ENCODE data around the gene SAMD1.

The SAMD1 gene

DNA sequence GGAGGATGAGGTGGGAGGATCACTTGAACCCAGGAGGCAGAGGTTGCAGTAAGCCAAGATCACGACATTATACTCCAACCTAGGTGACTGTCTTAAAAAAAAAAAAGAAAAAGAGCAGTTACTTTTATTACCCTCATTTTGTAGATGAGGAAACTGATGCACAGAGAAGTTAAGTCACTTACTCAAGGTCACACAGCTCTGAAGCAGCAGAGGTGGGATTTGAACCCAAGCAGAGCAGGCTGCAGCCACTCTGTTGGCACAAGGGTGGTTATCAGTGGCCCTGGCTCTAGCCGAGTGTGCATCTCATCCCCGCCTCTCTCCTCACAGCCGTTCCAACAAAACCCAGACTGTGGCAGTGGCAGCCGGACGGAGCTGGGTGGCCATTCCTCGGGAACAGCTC is 51.4 kb downstream of the SAMD1 start:
- no peak overlapping the region for H3K4me2 ChIP-seq
- H3K9me3 ChIP-seq (replicated peaks in 1 of 11): no peaks in the 10 kb centered on the region
- H3K27me3 ChIP-seq: no peaks in the 10 kb centered on the region
- H4K20me1 ChIP-seq: peaks cover 0 to 6% (median 0%) of the 10 kb centered on the region in 11 experiments; a peak in 1 of 22 replicates
- H3K36me3 ChIP-seq: peaks cover 0 to 44% (median 3%) of the 10 kb centered on the region in 11 experiments; a peak in 7 of 22 replicates
- H3K4me1 ChIP-seq: peaks cover 0 to 11% (median 7%) of the 10 kb centered on the region in 10 experiments; a peak in 8 of 20 replicates
- H3K27ac ChIP-seq: no peak overlapping the region
- no peak overlapping the region for H3K4me3 ChIP-seq
- TF ChIP-seq Cebpa-rat (IDR thresholded peaks at IDR 0.05): no peak
- no peak overlapping the region for H3K9ac ChIP-seq
